ENCODE measurements around the gene UGDH.
"Not testable (repeated sequence)": the region's sequence is repeated elsewhere in the genome, so short reads cannot be mapped to it uniquely, and the experiment has no call there.

UGDH gene

GRCh38 chr4:39528061-39528465 is 824 bp upstream of the UGDH start:
- DNase-seq: no peak

- DNase-seq: peak; percentile 17
Observed at GRCh38 chr4:39526765-39527295, 409 bp downstream of the UGDH start.

- no peak for DNase-seq
Observed at GRCh38 chr4:39525822-39526690, 1.2 kb downstream of the UGDH start.

DNA sequence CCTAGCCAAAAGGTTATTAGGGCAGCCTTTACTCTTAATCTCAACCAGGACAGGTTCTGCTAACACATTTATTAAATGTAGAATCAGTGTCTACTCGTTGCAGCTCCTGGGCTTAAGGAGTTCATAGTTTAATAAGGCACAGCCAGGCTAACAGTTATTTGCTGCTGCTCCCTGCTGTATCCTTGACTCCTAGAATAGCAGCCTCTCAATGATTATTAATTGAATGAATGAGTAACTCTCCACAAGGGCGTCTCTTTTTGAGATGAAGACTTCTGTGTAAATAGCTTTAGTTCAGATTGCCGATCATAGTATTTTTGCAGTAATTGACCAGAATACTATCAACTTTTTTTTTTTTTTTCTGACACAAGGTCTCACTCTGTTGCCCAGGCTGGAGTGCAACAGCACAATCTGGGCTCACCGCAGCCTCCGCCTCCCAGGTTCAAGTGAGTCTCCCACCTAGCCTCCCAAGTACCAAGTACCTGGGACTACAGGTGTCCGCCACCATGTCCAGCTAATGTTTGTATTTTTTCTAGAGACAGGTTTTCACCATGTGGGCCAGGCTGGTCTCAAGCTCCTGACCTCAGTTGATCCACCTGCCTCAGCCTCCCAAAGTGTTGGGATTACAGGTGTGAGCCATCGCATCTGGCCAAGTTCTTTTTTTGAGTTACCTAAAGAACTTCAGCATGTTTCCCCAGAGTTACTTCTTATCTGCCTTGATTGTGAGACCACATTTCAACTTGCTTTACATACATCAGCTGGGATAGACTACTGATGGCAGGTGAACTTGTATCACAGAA is 2.9 kb downstream of the UGDH start:
- no peak for DNase-seq

GRCh38 chr4:39522068-39522467 is 5.2 kb downstream of the UGDH start:
- no peak for DNase-seq

DNA sequence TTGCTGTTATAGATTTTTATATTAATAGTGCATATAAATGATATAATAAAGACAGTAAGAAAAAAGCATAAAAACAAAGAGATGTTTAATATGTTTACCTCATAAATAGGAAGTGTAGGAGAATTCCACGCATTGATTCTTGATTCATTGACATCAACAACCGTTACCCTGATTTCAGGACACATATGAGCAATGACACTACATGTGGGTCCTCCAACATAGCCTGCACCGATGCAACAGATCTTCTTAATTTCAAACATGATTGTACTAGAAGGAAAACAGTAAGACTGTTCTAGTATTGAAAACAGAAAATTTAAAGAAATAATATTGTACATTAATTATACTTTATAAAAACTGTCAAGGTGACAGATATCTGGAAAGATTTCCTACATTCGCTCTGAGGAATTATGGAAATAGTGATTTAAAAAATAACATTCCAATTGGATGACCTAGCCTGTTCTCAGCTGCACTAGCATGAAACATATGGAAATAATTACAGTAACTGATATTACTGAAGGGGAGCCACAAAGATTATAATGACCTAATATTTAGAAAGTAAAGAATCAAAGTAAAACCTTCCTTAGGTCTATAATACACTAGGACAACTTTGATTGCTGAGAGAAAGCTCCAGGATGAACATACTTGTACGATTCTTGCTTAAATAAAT is 5.9 kb downstream of the UGDH start:
- no peak for DNase-seq

DNA sequence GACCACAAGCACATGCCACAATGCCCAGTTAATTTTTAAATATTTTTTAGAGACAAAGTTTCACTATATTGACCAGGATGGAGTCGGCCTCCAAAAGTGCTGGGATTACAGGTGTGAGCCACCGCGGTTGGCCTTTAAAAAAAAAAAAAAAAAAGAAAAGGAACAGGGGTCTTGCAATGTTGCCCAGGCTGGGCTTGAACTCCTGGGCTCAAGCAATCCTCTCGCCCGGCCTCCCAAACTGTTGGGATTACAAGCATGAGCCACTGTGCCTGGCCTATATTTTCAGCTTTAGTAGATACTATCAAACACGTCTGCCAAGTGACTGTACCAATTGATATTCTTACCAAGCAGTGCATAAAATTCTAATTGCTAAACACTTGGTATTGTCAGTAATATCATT is 8.8 kb downstream of the UGDH start:
- no peak for DNase-seq

DNA sequence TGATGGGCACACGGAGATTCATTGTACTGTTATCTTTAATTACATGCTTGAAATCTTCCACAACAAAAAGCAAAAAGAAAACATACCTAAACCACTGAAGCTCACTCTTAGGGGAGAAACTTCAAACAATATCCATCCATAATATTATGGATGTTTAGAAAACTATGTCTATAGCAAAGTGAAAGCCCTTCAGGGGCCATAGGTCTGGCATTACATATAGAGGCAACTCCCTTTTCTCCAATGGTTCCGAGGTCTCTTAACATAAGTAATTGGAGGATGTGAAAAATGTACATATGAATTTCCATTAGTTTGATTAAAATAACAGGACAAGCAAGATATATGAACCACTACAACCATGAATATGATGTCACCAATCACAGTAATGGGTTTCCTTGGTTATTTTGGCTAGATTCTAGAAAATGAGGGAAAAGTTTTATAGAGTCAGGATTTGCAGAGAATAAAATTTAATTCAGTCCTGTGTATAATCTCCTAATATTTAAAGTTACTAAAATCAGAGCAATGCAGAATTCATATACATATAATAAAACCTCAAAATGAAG is 10.8 kb downstream of the UGDH start:
- no peak for DNase-seq

DNA sequence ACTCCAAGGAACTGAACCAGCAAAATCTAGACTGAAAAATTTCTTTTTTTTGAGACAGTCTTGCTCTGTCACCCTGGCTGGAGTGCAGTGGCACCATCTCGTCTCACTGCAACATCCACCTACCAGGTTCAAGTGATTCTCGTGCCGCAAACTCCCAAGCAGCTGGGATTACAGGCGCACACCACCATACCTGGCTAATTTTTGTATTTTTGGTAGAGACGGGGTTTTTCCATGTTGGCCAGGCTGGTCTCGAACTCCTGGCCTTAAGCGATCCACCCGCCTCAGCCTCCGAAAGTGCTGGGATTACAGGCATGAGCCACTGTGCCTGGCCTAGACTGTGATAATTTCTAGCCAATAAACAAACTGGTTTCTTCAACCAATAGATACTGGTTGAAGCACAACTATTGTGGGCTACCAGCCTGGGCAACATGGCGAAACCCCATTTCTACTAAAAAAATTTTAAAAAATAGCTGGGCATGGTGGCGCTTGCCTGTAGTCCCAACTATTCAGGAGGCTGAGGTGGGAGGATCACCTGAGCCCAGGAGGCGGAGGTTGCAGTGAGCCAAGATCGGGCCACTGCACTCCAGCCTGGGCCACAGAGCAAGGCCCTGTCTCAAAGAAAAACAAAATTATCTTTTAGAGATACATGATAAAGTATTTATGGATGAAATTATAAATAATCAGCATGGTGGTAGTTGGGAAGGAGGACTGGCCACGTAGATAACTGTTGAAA is 11.4 kb downstream of the UGDH start:
- DNase-seq: not testable (repeated sequence)

GRCh38 chr4:39514888-39515401 is 12.3 kb downstream of the UGDH start:
- DNase-seq: no peak

DNA sequence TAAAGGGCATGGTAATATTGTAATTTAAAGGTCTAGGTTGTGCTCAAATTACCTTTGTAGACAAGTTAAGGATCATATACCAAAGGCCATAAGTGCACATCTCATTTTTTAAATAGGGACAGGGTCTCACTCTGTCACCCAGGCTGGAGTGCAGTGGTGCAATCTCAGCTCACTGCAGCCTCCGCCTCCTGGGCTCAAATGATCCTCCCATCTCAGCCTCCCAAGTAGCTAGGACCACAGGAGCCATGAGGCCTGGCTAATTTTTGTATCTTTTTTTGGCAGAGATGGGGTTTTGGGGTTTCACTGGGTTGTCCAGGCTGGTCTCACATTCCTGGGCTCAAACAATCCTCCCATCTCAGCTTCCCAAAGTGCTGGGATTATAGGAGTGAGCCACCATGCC is 13.0 kb downstream of the UGDH start:
- not testable (repeated sequence) for DNase-seq

DNA sequence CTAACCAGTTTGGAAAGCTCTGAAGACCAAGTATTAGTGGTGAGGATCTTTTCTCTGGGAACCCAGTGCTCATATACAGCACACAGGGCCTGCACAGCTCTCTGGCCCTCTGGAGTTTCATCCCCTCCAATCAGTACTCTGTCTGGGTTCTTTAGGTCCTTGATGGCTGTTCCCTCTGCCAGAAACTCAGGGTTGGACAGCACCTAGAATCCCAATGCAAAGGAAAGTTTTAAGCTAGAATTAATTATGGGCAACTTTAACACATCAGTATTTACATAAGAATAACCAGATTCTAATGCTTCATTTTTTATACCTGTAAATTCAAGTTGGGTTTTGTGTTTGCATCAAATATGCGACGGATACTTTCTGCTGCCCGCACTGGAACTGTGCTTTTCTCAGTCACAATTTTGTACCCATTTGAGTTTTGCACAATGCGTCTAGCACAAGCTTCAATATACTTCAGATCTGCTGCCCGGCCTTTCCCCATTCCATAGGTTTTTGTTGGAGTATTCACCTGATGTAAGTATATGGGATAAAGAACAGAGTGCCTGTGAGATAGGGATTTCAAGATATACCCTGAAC is 16.8 kb downstream of the UGDH start:
- DNase-seq: no peak

- no peak for DNase-seq
Observed at GRCh38 chr4:39505581-39505980, 21.7 kb downstream of the UGDH start.

DNA sequence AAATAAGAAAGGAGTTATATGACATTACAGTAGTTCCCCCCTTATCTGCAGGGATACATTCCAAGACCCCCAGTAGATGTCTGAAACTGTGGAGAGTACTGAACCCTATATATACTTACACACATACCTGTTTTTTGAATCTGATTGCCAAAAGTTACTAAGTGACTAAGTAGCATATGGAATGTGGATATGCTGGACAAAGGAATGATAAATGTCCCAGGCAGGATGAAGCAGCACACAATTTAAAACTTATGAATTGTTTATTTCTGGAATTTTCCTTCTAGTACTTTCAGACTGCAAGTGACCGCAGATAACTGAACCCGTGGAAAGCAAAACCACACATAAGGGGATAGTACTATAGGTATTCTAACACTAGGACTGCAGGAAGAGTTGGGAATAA is 22.7 kb downstream of the UGDH start:
- DNase-seq: no peak

DNA sequence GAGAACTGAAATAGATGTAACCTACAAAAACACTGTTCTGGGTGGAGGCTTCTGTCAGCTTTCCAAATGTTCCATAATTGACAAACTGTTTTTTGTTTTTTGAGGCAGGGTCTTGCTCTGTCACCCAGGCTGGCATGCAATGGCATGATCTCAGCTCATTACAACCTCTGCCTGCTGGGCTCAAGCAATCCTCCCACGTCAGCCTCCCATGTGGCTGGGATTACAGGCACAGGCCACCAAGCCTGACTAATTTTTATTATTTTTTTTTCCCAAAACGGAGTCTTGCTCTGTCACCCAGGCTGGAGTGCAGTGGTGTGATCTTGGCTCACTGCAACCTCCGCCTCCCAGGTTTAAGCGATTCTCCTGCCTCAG is 24.6 kb downstream of the UGDH start:
- not testable (repeated sequence) for DNase-seq

DNA sequence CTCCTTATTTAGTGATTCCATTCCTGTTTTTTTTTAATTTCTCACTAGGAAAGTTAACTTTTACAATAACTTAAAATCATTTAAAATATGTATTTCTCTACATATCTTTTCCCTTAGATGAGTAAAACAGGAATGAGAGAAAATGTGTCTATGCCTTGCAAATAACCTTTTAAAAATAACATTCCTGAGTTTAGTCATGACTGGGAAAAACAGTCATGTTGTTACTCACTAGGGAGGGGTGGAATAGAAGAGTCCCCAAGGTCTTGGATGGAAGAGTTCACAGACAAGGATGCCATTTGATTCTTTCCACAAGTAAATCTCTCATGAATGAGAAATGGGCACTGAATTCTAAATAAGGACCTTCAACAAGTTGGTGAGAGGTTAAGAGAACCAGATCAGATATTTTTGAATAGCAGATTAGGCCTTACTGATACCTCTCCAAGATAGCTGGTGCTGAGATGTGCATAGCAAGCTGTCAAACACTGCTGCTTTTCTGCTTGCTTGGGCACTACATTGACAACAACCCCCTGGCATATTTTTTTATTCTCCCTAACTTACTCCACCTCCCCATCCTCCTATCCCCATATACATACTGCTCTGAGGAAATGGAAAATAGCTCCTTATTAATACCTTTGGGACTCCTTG is 25.1 kb downstream of the UGDH start:
- DNase-seq: no peak

DNA sequence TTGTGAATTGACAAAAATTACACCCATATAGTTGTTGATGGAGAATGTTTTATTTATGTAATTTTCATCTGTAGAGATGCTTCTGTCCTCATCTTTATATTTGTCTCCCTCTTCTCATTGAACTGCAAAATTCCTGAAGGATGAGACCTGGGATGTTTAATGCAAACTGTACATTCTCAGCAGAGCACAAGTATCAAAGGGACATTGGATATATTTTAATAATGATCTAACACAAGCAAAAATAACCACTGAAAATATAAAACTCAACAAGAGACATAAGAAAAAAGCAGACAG is 28.6 kb downstream of the UGDH start:
- DNase-seq: no peak

- DNase-seq: no peak
Observed at GRCh38 chr4:39497909-39498726, 29.1 kb downstream of the UGDH start.

DNA sequence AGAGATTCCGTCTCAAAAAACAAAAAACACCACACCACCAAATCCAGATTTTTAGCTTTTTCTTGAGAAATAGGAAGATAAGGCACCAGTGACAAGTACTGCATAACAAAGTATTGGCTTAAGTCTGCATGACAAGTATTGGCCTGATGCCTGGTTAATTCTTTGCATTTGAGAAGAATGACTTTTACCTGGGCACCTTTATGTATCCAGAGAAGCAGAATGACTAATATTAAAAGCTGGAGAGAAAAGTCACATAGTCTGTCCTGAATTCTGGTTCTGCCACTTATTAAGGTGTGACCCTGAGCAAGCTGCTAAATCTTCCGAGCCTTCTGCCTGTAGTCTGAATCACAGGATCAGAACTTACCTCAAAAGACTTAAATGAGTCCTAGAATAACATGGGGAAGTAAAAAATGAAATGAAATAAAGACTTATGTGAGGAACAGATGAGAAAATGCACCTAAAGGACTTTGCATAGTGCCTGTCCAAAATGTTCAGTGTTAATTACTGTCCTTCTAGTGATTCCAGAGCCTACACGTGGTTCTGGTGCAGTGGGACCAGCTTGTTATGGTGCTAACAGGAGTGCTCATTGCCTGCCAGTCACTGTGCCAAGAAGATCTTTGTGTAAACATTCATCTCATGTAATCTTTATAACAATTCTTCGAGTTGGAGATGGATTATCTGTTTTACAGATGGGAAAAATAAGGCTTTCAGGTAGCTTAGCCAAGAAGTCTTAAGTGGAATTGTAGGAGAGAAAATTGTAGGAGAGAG is 31.6 kb downstream of the UGDH start:
- no peak for DNase-seq

DNA sequence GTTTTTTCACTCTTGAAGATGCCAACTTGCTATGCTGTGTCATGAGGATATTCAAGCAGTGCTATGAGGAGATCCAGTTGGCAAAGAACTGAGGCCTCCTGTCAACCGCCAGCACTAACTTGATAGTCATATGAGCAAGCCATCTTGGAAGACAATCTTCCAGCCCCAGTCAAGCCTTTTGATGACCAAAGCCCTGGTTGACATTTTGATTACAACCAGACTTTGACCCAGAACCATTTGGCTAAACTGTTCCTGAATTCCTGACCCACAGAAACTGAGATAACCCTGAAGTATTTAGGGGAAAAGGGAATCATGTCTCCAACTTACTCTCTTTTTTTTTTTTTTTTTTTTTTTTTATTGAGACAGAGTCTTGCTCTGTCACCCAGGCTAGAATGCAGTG is 32.9 kb downstream of the UGDH start:
- DNase-seq: no peak
